H4 (cell line): ENCODE data around the gene LDLRAD3. TPM values are rescaled to one million over a fixed set of nuclear protein-coding genes. Genes with fewer than 3 reads are reported as not detected.

Source experiments
- DNase-seq: peaks from one replicate; pipeline ENCODE4 v3.0.0-alpha.2; 2015; ENCODE audit warnings: low spot score
- total RNA-seq: library from RNA; depleted of rRNA; stranded (reverse); fragments of >200 nt; shearing (Covaris generic); gene quantifications from 2 replicates; pipeline ENCODE4 v1.2.3, GENCODE V29; 2014

Gene LDLRAD3
- total RNA-seq, 1 experiment from 2014 or later: 8.1 TPM

DNA sequence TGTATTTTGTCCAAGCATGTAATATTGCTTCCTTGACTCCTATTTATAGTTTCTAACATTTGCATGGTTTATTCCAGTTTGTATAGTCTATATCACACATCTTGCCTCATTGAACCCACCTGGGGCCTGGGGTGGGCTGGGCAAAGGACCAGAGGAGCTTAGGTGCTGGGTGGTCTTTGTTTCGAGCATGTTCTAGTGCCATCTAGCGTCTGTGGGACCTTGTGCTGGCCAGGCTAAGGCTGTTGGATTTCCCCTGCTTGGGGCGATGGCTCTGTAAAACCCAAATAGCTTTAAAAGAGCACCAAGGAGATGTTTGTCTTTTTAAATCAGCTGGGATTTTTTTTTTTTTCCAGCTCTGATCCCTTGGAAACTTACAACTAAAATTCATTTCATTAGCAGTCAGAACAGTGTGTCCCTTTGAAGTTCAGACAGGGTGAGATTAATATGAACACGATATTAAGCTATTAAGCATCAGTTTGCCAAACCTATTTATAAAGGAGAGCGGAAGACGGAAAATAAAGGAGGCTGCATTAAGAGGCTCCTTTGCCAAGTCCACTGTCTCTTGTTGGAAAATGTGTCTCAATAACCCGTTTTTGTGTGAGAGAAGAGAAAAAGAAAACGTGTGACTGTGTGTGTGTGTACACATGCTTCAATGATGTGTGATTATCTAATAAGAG, 188.0 kb downstream of the LDLRAD3 start:
- DNase-seq: no peak

DNA sequence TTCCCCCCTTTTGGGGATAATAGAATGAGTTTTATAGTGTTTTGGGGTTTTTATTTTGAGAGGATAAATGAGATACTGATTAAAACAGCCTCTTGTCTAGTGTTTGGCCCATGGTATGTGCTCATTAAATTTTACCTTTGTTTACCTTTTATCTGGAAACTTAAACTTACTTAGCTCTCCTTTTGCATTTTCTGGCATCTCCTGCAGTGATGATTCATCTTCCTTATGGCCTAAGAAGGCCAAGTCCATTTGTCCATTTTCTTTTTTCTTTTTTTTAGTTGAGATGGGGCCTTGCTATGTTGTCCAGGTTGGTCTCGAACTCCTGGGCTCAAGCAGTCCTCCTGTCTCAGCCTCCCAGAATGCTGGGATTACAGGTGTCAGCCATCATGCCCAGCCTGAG, 189.1 kb downstream of the LDLRAD3 start:
- no peak for DNase-seq

GRCh38 chr11:36135076-36135475, 191.2 kb downstream of the LDLRAD3 start:
- no peak for DNase-seq

GRCh38 chr11:36139767-36140166, 195.9 kb downstream of the LDLRAD3 start:
- DNase-seq: no peak

DNA sequence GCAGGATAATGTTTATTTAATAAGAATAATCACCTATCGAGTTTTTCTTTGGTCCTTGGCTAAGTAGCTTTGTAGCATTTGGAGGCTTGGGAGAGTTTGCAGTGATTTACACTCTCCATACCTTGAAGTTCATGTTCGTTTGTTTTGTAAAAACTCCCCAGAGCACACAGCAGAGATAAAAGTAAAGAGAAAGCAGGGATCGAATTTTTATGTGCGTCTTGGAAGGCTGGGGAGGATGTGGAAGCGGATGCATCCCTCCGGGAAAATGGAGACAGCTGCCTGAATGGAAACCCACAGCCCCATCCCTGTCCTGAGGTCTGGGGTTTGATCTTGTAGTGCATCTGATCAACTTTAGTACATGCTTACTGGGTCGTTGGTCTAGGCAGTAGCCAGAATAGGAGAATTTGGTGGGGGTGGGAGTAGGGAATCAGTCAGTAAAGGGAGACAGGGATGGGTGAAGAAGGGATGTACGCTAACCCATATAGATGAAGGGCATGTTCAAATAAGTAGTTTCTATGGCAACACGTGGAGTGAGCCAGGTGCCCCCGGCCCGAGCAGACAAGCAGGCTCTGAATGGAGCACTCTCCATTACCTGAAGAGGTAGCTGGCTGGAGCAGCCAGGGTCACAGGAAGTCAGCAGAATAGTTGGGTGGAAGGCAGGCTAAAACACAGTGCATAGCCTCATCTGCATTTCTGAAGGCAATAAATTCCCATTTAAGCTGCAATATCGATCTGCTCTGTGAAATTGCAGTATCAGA, 197.5 kb downstream of the LDLRAD3 start:
- no peak for DNase-seq

DNA sequence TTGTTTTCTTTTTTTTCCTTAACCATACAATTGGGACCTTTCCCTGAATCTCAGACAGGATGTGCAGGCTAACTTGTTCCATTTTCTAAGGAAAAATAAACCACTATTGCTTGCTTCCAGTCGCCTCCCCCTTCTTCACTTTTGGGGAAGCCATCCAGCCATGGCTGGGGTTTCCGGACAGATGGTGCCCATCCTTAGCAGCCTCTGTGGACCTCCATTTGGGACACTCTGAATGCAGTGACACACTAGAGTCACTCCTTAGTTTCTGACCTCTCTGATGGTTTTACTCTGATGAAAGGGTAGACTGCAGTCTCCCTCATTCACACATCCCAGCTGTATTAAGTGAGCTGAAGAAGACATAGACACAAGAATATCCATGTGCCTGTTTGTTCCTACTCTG, 198.1 kb downstream of the LDLRAD3 start:
- DNase-seq: no peak

- no peak for DNase-seq
Measured at GRCh38 chr11:36142439-36142838, 198.6 kb downstream of the LDLRAD3 start.

- no peak for DNase-seq
Measured at GRCh38 chr11:36142879-36143278, 199.0 kb downstream of the LDLRAD3 start.

- DNase-seq: no peak
Measured at GRCh38 chr11:36146437-36146836, 202.6 kb downstream of the LDLRAD3 start.

DNA sequence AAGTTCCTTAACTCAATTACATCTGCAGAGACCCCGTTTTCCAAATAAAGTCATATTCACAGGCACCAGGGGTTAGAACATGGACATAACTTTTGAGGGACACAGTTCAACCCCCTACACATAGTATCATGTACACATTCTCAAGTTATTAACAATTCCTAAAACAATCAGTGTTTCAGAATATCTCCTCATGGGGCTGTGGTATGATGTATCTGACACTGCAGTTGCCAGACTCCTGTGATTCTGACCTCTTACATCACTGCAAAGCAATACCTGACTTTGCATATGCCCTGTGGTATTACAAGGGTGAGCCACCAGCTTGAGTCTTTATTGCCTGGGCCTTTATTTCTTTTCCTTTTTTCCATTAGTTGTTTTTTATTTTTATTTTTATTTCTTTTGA, 203.6 kb downstream of the LDLRAD3 start:
- DNase-seq: no peak

DNA sequence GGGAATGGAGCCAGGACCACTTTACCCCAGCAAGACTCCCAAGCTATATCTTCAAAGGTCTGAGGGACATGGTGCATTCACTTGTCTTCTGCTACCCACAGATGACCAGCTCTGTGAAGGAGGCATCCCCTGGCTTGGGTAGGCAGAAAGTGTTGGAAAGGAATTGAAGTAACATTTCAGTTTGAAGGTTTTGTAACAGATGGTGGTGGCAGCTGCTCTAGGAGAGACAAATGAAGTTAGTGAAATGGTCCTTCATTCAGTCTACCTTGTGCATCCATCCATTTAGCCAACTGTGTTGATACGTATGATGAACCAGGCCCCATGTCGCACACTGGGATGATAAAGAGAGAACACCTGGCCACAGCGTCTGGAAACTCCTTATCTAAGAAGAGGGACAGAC, 204.8 kb downstream of the LDLRAD3 start:
- DNase-seq: no peak

GRCh38 chr11:36149538-36150242, 205.8 kb downstream of the LDLRAD3 start:
- DNase-seq: peak; percentile 99

- DNase-seq: no peak
Measured at GRCh38 chr11:36150986-36151385, 207.1 kb downstream of the LDLRAD3 start.

DNA sequence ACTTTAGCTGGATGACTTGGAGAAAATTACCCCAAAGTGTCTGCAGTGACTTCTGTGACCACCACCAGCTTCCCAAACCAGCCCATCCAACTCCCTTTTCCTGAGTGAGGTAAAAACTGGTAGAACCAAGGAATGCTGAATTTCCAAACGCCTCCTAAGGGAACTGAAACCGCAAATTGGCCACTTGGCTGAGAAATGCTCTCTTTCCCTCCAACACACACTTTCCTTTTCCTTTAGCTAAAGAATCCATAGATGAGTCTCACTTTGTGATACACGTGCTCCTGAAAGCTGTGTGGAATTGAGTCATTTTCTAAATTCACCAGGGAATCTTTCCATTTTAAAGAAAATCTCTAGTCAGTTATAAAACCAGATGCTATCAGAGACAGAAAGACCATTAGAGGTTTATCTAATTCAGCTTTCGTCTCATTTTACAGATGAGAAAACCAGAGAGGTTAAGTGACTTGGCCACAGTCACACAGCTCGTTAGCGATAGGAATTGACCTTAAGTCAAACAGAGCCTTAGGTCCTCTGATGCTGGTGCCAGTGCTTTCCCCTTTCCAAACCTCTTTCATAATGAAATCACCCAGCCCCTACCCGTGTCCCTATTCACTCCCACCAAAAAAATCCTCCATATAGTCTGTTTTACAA, 208.2 kb downstream of the LDLRAD3 start:
- DNase-seq: no peak

- no peak for DNase-seq
Measured at GRCh38 chr11:36153551-36153950, 209.7 kb downstream of the LDLRAD3 start.

- no peak for DNase-seq
Measured at GRCh38 chr11:36155124-36155561, 211.3 kb downstream of the LDLRAD3 start.

- peak; percentile 37 for DNase-seq
Measured at GRCh38 chr11:36155770-36156160, 211.9 kb downstream of the LDLRAD3 start.

DNA sequence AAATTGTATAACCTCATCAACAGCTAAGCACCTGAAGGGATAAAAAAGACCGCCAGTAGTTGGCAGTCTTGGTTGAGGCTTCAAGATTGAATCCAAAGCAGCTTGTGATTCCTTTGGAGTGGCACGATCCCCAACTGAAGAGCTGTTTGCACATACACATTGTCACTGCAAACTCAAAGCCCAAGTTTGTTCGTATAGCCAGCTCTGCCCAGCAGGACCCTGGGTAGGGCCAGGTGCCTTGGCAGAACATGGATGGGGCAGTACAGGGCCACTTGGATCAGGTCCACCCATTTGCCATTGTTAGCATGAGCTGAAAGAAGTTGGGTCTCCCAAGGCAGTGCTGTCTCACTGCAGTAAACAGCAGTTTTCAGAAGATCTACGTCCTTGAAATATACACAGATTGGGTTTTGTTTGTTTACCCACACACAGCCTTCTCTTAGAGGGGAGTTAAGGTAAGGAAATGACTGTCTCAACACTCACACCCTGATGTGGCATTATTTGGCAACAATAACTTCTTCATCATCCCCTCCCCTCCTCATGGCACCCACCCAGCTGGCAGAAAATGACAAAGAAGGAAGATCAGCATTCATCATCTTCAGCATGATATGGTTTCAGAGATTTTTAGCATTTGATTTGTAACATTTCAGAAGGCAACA, 212.4 kb downstream of the LDLRAD3 start:
- no peak for DNase-seq

DNA sequence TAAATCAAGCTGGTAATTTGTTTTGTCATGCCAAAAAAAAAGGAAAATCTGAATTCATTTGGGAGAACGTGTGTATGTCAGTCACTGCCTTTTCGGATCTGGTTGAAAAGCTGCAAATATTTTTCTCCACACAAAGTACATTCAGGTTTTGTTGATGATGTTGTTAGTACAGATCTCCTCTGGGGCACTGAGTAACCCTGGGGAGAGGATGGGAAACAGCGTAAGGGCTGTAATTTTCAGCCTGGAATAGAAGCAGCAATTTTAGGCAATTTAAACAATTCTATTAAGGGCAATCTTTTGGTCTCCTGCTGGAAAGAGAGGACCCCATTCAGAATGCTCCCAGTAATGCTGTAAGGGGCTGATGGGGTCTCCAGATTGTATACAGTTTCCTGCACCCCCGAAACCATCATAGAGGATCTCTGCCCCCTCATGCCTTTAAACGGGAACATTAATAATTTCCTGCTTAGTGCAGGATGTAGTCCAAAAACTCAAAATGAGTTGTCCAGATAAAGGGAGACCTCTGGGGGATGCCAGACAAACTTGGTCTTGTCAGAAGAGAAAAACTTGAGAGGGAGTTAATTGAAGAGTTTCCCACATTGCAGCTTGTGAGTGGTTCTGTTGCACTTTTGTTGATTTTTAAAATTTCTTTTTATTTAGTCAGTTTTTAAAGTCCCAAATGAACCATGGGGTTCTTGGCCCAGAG, 213.1 kb downstream of the LDLRAD3 start:
- no peak for DNase-seq

DNA sequence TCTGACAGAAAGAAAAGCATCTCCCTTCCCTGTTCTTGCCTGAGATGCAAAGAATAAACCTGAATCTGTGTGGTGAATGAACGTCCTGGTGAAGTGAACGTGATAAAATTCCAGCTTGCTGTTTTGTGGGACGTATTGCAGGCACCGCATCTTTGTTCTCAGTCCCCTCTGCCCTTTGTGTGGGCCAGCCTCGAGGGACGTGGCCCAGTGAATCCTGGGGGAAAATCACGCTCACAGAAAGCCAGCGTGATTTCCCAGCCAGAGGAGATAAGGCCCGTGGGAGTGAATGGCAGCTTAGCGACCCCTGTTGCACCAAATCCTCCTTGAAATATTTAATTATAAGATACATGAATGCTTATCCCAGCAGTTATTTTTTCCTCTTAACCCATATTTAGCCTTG, 216.2 kb downstream of the LDLRAD3 start:
- DNase-seq: no peak

DNA sequence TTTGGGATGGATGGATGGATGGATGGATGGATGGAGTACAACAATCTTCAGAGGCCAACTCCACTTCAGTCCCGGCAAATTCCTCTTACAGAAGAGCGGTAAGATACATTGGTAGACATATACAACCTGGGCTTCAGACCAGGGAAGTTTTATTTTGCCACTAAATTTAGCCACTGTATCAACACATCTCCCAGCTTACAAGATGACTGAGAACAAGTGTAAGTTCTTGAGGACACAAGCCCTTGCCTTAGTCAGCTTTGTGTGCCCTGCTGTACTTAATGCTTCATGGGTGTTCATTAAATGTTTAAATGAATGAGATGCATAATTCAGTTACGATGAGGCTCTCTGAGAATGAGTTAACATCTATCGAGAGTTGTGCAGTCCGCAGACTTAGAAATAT, 217.7 kb downstream of the LDLRAD3 start:
- DNase-seq: no peak
